HG03039 (cell line): Measurements from ENCODE around the gene PRKAR2A.

Experiments used
- ATAC-seq: cut with Tn5 transposase; IDR thresholded peaks from one replicate; pipeline ENCODE4 v1.9.1; 2021; ENCODE audit warnings: mild to moderate bottlenecking, moderate library complexity; ENCODE audit not compliant: unreplicated experiment

Gene PRKAR2A

DNA sequence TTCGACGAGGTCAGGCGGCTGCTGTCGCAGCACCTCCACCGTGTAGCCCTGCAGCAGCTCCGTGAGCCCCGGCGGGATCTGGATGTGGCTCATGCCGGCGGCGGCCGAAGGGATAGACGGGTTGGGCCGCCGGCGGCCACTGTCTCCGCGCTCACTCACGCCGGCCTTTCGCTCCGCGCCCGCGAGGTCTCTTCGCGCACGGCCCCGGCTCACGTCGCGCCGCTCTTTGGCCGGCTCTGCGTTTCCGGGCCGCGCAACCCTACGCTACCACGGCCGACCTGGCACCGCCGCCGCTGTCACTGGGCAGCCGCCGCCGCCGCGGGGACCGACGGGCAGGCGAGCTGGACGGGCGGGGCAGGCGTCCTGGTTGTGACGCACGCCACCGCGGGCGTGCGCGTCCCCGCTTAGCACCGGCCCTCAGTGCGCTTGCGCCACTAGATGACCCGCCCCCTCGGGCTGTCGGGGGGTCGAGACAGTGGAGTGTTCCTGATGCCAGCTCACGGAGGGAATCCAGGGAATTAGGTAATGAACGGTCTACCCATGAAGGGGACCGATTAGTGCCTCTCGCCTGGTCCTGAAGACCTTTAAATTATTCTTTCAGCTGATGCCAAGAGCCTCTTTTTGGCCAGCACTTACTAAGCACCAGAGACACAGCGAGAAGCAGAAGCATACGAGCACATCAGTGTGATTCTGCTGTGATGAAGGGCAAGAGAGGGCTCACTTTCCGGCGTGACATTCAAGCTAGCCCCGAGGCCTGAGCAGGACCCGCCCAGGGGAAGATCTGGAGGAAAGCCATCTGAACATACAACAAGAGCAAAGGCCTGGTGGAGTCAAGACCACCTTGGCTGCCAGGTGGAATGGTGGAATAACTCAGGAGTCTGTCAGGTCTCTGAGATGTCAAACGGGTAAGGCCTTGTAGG is at the start of gene PRKAR2A:
PRKAR2A (minus strand) TSS at position 371 of the 920 bp plus-strand sequence; CDS start at position 93, 278 bp downstream.
- peak; percentile 82 for ATAC-seq

DNA sequence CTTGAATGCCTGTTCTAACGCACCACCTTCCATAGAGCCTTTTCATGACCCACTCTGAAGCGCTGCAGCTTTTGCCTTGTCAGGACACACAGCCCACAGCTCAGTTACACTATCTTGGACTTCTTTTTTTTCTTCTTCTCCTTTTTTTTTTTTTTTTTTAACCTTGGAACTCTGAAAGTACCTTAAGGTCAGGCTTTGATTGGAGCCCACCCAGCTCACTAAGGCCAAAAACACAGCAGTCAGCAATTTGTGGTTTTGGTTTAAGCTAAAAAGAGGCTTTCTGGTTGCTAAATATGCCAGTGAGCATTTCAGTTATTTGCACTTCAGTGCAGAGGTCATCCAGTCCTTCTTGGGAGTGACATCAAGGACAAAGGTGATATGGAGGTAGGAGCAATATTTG is 49.3 kb upstream of the PRKAR2A start:
- ATAC-seq: no peak

- no peak for ATAC-seq
Measured at GRCh38 chr3:48894516-48894915, 46.8 kb upstream of the PRKAR2A start.

DNA sequence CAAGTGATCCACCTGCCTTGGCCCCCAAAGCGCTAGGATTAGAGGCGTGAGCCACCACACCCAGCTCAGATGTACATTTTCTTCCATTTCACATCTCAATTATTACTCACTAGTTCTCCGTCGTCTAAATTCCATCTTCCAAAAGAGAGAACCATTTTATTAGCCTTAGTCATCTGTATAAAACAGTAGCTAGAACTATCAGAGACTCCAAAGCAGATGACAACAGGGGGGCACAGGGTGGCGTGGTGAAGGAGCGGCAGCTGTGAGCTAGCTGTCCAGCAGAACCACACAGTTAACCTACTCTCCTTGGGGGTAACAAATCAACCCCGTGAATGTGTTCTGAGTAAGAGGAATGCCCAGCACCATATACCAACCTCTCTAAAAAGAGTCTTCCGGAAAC is 43.9 kb upstream of the PRKAR2A start:
- ATAC-seq: no peak

- ATAC-seq: no peak
Measured at GRCh38 chr3:48885753-48886152, 38.1 kb upstream of the PRKAR2A start.

DNA sequence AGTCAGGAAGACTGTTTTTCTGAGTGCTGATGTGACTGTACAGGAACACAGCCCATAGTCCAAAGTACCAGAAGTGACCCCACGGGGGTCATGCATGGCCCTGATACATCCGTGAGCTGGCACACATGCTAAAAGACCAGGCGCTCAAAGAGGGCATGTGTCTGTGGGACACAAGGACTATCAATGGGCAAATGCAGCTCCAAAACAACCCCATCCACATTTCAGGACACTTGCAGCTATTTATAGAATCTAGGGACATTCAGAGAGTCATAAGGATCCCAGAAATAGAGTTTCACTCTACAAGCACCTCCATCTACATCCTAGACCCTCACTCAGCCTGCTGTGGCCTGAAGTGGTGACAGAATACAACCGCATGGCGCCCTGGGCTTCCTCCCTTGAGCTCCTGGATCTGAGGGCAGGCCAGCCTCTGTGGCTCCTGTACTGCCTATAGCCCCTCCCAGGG is 34.0 kb upstream of the PRKAR2A start:
- no peak for ATAC-seq

- ATAC-seq: no peak
Measured at GRCh38 chr3:48881006-48881405, 33.3 kb upstream of the PRKAR2A start.

GRCh38 chr3:48879994-48880377 is 32.3 kb upstream of the PRKAR2A start:
- no peak for ATAC-seq

GRCh38 chr3:48879307-48879993 is 31.8 kb upstream of the PRKAR2A start:
- no peak for ATAC-seq

DNA sequence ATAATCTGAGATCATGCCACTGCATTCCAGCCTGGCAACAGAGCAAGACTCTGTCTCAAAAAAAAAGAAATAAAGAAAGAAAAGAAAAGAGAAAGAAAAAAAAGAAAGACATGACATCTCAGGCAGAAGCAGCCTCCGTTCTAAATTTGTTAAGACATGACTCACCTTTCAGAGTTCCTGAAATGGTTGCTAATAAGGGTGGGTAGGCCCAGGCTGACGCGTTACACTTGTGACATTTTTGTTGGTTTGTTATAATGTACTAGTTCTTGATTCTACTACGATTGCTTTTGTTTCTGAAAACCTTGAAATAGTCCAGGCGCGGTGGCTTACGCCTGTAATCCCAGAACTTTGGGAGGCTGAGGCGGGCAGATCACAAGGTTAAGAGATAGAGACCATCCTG is 30.0 kb upstream of the PRKAR2A start:
- ATAC-seq: no peak

DNA sequence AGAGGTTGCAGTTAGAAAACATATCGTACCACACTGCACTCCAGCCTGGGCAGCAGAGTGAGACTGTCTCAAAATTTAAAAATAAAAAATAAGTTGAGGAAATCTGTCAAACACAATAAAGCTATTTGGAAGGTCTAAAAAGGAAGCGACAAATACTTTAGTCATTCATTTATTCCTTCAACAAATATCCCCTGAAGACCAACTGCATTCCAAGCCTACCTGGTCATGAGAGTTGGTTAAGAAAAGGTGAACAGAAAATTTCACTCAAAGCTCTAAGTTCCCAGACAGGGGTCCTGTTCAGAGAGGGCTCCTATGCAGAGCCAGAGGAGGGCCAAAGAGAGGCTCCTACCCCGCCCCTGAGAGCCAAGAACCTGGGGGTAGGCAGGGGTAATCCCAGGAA is 15.4 kb upstream of the PRKAR2A start:
- ATAC-seq: no peak

DNA sequence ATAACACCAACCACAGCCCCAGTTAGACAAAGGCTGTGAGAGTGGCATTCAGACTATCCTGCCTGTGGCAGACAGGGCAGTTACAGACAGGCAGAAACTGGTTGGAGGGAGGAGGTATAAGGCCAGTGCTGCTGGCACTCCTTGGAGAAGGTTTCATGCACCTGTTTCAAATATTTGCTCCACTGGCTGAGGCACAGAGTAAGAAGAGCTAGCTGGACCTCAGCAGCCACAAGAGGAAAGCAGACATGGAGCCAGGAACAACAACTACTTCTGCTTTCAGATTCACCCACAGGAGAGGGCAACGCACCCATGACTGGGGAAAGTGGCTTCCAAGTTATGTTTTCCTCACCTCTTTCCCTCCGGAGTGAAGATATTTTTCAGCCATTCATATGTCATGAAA is 11.5 kb upstream of the PRKAR2A start:
- ATAC-seq: no peak

DNA sequence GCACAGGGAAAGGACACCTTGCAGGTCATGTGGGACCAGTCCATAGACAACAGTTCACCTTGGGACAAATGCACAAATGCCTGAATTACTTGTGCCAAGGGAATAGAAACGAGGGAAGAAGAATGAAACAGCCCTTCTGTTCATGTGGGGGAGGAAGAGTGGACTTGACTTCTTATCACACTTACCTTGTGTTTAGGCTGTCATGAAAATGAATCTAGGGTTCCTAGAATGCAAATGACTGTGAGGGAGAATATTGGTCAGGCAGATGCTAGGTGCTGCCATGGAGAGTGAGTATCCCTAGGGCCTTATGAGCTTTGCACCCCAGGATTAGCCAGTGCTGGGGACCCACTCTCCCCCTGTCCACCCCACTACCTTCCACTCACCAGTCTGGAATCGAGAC is 11.0 kb upstream of the PRKAR2A start:
- ATAC-seq: no peak

DNA sequence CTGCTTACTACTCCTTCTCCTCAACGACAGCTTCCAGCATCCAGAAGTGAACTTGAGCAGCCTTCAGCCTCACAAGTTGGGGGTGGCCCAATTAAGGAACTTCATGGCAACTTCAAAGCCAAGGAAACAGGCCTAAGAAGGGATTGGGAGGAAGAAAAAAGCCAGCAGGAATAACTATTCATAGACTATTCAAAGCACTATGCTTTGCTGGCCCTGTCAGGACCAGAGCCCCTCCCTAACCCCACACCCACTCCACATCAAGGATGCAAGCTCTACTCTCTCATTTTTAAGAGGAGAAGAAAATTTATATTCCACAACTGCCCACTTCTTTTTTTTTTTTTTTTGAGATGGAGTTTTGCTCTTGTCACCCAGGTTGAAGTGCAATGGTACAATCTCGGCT is 10.0 kb upstream of the PRKAR2A start:
- ATAC-seq: no peak

- ATAC-seq: no peak
Measured at GRCh38 chr3:48856469-48856868, 8.8 kb upstream of the PRKAR2A start.

GRCh38 chr3:48855681-48856447 is 8.2 kb upstream of the PRKAR2A start:
- no peak for ATAC-seq

DNA sequence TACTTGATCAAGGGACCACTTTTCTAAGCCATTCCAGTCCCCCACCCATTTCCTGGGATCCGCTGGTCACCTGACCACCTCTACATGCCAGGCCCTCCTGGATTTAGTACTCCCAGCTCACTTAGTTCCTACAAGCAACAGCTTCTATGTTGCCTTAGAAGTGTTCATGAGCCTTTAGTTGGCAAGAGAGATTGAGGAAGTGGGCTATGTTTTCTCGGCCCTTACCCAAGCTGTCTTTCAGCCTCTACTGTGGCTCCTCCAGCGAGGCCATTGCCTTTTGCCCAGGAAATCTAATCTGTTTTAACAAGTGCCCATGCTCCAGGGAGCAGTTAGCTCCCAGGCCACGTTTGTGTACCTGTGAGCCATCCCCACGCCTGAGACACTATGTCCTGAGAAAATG is 4.5 kb upstream of the PRKAR2A start:
- no peak for ATAC-seq

DNA sequence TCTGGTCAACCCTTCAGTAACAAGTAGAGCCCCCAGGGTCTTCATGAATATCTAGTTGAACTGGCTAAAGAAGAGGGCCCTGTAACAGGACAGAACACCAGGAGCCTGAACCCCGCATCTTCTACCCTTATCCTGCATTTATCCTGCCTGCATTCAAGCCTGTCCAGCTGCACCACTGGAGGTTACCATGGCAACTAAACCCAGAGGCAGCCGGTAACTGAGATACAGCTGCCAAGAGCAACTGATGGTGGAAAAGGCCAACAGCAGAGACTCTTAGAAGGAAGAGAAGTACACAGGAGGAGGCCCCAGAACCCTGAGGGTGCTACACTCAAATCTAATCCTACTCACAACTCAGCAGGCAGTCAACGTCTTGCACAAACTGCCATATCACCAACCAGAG is 3.7 kb upstream of the PRKAR2A start:
- no peak for ATAC-seq

GRCh38 chr3:48848816-48849515 is 1.3 kb upstream of the PRKAR2A start:
- no peak for ATAC-seq

DNA sequence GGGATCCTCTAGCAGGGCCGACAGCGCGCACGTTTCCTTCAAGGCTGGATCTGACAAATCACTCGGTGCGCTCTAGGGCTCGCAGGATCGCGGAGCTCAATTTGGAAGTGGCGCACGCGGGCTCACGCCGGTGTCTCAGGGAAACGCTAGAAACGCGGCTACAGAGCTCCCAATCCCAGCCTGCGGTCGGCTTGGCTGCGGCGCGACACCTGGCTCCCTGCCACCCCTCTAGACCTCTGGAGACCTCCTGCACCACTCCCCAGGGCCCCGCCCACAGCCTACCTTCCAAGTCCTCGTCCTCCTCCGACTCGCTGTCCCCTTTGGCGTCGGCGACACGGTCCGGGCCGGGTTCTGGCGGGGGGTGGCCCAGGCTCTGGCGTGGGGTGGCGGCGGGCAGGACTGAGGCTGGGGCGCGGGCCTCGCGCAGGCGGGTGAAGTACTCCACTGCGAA is 596 bp downstream of the PRKAR2A start:
- peak; percentile 36 for ATAC-seq

- ATAC-seq: no peak
Measured at GRCh38 chr3:48845170-48845569, 2.5 kb downstream of the PRKAR2A start.
